GM23338 (cell line): Measurements from ENCODE around the gene PLEKHG4B.

Source experiments
- CREB1 ChIP-seq: fragments of 250-450 bp; sonication (Bioruptor Pico); IDR thresholded peaks from 2 replicates; pipeline ENCODE4 v1.5.0; 2020; ENCODE audit warnings: low read depth, mild to moderate bottlenecking, moderate library complexity
- CTCF ChIP-seq, 2 experiments: fragments of 200-600 bp in 1 of 2; sonication (generic) in 1 of 2; conservative IDR thresholded peaks; 2 replicates each; pipeline versions ENCODE4 v1.5.1 to v1.6.1; 2016 to 2017; ENCODE audit warnings: antibody characterized with exemption in 2 of 2, low read depth in 2 of 2, mild to moderate bottlenecking in 2 of 2, moderate library complexity in 1 of 2

DNA sequence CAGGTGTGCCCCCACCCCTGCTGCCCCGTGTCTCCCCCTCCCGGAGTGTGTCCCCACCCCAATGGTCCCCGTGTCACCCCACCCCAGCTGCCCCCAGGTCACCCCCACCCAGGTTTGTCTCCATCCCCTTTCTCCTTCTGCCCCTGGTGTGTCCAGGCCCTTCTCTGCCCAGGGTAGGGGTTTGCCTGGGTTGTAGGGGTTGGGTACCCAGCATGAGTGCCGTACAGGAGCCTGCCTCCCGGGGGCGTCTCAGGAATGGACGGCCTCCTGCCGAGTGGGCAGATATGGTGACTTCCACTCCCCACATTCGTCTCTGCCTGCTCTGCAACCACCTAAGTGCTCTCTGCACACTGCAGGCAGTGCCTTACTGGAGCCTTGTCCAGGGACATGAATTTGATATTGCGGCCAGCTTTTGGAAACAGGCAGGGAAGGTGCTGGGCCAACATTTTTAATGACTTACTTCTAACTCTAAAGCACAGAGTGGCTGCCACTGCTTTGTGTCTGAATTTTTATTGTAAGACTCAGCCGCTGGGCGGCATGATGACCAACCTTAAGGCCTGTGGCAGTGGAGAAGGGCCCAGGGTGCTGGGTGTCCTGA is 106.0 kb downstream of the PLEKHG4B start:
- TF ChIP-seq CREB1 (no peak), CTCF (conservative IDR thresholded peaks at IDR 0.05; ENCODE audit: low read depth in 2 of 2) (no peak)
